ENCODE results near the gene RNF212B.
"Not testable (repeated sequence)": the region's sequence is repeated elsewhere in the genome, so short reads cannot be mapped to it uniquely, and the experiment has no call there.

RNF212B gene, protein sequence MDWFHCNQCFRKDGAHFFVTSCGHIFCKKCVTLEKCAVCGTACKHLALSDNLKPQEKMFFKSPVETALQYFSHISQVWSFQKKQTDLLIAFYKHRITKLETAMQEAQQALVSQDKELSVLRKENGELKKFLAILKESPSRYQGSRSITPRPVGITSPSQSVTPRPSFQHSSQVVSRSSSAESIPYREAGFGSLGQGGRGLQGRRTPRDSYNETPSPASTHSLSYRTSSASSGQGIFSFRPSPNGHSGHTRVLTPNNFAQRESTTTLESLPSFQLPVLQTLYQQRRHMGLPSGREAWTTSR

DNA sequence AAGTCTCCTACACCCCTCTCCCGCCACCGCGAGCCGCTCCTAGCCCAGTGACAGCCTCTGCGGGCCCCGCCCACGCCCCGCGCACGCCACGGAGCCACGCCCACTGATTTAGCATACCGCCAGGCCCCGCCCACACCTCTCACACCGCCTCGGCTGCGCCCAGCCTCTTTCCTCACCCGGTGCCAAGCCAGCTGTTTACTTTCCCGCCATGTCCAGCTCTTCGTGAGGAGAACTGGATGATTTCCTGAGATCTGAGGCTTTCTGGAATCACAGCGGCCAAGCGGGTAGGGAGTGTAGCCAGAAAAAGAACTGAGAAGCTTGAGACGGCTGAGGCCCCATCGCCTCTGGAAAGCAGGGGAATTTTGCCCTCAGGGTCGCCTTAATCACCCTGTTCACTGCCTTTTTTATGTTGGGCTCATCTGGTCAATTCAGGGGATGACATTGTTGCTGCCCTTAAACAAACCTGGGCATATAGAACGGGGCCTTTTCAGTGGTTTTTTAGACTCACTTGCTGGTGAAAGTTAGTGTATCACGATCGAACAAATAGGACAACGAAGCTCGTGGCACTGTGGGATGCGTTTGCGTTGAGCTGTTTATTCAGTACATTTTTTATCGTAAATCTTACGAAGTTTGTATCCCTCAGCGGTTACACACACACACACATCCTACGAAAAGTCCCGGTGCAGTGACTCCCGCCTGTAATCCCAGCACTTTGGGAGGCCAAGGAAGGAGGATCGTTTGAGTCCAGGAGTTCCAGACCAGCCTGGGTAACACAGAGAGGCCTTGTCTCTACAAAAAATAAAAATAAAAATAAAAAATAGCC lies at the start of gene RNF212B:
Gene RNF212B (plus strand): TSS at position 165 of the 823 bp plus-strand sequence. CDS start 2,410 bp downstream, outside the sequence.
- peak; percentile 79 for DNase-seq (ENCODE audit: low read depth)

DNA sequence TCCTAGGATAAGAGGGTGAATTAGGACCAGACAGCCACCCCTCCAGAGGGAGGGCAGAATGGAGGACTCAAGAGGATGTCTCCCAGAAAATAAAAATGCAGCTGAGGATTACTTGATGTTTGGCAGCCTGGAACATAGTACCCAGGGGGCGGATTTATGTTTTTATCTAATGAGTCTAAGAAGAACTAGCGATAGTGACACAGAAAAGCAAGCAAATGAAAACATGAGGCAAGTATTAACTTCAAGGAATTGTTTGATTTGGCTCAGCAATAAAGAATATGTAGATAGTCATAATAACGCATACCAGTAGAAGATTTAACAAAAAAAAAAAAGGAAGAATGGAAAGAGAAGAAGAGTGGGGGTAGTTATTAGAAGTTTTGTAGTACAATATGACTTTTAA lies 44.3 kb upstream of the RNF212B start:
- DNase-seq (ENCODE audit: low read depth), result no peak

DNA sequence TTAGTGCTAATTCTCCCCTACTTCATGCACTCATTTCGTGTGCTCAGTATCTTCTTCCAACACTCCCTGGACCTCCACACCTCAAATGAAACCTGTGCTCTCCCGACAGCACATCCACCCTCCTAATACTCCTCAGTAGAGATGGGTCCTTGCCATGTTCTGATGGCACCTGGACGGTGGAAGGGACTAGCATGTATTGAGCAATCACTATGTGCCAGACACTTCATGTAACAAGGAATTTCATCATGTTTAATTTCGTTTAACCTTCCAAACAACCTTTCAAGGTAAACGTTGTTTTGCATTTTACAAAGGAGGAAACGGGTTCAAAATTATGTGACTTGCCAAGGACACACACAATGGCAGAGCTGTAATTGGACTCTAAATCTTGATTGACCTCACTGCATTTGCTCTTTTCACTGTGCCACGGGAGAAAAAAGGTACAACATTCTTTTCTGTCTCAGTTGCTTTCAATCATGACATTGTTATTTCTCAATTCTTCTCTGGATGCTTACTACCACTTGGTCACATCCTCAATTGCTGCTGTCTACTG lies 42.1 kb upstream of the RNF212B start:
- DNase-seq (ENCODE audit: low read depth), result no peak

DNA sequence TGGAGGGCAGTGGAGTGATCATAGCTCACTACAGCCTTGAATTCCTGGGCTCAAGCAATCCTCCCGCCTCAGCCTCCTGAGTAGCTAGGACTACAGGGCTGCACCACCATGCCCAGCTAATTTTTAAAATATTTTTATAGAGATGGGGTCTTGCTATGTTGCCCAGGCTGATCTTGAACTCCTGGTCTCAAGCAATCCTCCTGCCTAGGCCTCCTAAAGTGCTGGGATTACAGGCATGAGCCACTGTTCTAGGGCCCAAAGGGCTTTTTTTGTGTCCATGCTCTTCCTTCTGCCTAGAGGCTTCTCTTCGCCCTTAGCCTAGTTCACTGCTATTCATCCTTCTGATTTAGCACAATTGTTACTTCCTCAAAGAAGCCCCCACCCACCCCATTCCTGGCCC lies 41.2 kb upstream of the RNF212B start:
- not testable (repeated sequence) for DNase-seq (ENCODE audit: low read depth)

DNA sequence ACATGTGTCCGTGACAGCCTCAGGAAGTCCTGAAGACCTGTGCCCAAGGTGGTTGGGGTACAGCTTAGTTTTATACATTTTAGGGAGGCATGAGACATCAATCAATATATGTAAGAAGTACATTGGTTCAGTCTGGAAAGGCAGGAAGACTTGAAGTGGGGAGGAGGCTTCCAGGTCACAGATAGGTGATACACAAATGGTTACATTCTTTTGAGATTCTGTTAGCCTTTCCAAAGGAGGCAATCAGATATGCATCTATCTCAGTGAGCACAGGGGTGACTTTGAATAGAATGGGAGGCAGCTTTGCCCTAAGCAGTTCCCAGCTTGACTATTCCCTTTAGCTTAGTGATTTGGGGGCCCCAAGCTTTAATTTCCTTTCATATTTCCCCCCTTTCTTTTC lies 38.6 kb upstream of the RNF212B start:
- DNase-seq (ENCODE audit: low read depth), result not testable (repeated sequence)

DNA sequence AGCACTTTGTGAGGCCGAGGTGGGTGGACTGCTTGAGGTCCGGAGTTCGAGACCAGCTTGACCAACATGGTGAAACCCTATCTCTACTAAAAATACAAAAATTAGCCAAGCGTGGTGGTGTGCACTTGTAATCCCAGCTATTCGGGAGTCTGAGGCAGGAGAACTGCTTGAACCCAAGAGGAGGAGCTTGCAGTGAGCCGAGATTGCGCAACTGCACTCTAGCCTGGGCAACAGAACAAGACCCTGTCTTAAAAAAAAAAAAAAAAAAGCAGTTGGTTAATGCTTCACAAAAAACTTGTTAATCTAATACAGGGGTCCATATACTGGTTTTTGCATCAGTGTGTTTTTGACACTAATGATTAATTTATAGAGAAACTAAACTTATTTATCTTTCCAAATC lies 35.7 kb upstream of the RNF212B start:
- DNase-seq (ENCODE audit: low read depth), result no peak

DNA sequence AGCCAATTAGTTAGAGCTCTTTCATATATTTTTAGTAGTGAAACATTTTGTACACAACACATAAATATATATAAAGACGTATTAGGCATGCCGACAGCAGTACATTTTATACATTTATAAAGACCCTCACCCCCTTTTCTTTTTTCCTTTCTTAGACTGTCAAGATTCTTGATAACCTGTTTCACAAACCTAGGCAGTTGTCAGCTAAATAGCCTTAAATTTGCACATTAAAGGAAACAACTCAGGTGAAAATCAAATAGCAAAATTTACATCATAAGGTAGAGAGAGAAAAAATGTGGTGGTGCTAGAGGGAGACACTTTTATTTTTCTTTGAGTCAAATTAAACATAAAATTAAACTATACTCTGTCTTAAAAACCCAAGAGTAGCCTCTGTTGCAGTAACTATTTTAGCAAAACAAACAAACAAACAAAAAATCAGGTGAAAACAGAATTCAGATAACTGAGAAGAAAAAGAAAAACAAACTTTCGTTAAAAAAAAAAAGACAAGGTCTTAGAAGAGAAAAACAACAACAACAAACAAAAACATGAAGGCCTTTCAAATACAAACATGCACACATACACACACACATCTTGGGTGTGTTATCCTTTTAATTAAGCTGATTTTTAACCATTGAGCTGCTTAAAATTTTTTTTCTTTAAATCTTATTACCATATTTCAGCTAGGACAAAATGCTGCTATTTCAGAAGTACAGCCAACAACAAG lies 31.2 kb upstream of the RNF212B start:
- DNase-seq (ENCODE audit: low read depth), result no peak

DNA sequence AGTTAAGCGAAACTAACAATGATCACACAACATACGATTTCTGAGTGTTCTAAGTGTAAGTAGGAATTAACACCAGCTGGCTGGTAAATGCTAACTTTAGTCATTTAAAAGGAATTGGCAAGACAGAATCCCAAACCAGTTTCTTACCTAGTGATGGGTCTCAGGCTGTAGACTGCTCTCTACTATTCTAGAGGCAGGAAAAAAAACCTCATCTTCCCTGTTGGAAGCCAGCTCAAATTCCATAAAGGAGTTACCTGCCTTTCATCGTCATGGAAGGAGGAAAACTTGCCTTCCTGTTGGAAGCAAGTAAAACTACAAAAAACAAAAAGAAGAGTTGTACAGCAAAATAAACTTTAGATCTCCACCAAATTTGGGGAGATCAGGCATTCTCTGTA lies 30.6 kb upstream of the RNF212B start:
- DNase-seq (ENCODE audit: low read depth), result no peak

DNA sequence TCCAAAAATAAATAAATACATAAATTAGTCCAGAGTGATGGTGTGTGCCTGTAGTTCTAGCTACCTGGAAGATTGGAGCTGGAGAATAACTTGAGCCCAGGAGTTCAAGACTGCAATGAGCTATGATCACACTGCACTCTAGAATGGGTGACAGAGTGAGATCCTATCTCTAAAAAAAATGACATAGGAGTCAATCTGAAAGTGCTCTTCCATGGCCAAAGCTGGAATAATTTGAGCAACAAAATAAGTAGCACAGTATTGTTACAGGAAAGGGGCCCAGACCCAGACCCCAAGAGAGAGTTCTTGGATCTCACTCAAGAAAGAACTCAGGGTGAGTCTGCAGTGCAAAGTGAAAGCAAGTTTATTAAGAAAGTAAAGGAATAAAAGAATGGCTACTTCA lies 29.4 kb upstream of the RNF212B start:
- no peak for DNase-seq (ENCODE audit: low read depth)

DNA sequence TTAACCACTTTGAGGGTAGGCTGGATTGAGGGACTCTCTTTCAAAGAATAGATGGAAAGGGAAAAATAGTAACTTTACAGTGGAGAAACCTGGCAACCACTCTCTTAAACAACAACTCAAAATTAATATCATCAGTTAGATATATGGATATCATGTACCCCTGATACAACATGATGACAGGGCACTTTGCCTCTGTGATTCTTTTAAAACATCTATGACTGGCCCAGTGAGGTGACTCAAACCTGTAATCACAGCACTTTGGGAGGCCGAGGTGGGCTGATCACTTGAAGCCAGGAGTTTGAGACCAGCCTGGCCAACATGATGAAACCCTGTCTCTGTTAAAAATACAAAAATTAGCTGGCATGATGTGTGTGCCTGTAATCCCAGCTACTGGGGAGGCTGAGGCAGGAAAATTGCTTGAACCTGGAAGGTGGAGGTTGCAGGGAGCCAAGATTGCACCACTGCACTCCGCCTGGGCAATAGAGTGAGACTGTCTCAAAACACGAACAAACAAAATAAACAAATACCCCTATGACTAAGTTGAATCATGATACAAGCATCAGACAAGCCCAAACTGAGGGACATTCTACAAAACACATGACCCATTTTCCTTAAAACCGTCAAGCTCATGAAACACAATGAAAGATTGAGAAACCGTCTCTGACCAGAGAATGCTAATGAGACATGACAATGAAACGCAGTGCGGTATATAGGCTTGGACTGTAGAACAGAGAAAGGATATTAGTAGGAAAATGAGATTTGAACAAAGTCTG lies 27.9 kb upstream of the RNF212B start:
- DNase-seq (ENCODE audit: low read depth), result no peak

DNA sequence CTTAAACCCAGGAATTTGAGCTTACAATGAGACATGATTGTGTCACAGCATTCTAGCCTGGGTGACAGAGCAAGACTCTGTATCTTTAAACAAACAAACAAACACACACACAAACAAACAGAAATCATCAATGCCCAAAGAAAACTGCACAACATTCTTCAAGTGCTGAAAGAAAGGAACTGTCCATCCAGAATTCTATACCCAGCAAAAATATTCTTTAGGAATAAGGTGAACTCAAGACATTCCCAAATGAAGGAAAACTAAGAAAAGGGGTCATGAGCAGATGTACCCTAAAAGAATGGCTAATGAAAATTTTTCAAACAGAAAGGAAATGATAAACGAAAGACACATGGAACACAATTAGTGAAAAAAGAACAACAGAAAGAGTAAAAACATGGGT lies 22.3 kb upstream of the RNF212B start:
- DNase-seq (ENCODE audit: low read depth), result no peak

DNA sequence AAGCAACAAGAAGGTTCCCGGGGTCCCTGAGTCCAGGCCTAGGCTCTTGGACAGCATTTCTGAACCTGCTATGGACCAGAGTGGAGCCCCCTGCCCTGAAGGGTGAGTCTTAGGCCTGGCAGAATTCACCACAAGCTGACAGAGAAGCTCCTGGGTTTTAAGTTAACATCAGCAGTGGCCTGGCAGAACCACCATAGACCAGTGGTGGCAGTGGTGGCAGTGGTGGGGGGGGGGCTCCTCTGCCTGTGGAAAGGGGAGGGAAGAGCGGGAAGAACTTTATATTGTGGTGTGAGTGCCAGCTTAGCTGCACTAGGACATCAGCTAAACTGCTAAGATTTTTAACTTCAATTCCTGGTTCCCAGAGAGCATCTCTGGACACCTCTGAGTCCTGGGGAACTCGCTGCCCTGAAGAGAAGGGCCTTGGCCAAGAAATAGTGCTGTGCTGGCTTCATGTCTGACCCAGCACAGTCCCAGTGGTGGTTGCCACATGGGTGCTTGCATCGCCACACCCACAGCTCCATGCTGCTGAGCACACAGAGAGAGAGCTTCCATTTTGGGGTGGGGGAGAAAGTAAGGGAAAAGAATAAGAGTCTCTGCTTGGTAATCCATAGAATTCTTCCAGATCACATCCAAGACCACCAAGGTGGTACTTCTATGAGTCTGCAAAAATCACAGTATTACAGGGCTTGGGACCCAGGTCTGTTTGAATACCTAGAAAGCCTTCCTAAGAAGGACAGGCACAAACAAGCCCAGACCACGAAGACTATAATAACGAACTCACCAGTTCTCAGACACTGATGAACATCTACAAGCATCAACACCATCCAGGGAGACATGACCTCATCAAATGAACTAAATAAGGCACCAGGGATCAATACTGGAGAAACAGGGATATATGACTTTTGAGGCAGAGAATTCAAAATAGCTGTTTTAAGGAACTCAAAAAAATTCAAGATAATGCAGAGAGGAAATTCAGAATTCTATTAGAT lies 20.4 kb upstream of the RNF212B start:
- DNase-seq (ENCODE audit: low read depth), result no peak

DNA sequence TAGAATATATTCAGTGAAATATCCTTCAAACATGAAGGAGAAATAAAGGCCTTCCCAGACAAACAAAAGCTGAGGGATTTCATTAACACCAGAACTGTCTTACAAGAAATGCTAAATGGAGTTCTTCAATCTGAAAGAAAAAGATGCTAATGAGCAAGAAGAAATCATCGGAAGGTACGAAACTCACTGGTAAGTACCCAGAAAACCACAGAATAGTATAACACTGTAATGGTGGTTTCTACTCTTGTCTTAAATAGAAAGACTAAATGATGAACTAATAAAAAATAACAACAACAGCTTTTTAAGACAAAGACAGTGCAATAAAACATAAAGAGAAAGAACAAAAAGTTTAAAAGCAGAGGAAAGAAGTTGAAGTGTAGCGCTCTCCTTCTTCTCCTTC lies 18.7 kb upstream of the RNF212B start:
- no peak for DNase-seq (ENCODE audit: low read depth)

DNA sequence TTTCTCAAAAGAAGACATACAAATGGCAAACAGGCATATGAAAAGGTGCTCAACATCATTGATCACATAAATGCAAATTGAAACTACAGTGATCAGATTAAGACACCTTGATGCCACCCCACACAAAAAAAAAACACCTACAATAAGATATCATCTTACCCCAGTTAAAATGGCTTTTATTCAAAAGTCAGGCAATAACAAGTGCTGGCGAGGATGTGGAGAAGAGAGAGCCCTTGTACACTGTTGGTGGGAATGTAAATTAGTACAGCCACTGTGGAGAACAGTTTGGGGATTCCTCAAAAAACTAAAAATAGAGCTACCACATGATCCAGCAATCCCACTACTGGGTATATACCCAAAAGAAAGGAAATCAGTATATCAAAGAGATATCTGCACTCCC lies 12.8 kb upstream of the RNF212B start:
- not testable (repeated sequence) for DNase-seq (ENCODE audit: low read depth)

DNA sequence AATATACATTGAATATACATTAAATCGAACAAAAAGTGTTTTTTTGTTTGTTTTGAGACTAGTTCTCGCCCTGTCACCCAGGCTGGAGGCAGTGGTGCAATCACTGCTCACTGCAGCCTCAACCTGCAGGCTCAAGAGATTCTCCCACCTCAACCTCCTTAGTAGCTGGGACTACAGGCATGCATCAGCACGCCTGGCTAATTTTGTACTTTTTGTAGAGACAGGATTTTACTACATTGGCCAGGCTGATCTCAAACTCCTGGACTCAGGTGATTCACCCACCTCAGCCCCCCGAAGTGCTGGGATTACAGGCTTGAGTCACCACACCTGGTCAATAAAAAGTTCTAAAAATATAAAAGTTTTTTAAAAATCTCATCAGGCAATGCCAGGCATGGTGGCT lies 10.2 kb upstream of the RNF212B start:
- no peak for DNase-seq (ENCODE audit: low read depth)

DNA sequence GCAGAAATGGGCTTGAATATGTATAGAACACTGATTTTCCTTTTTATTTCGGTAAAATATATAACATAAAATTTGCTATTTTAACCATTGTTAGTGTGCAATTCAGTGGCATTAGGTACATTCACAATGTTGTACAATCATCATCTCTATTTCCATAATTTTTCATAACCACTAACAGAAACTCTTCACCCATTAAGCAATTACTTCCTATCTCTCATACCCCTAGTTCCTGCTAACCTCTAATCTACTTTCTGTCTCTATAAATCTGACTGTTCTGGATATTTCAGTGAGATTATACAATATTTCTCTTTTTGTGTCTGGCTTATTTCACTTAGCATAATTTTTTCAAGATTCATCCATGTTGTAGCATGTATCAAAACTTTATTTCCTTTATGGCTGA lies 8.9 kb upstream of the RNF212B start:
- DNase-seq (ENCODE audit: low read depth), result no peak

DNA sequence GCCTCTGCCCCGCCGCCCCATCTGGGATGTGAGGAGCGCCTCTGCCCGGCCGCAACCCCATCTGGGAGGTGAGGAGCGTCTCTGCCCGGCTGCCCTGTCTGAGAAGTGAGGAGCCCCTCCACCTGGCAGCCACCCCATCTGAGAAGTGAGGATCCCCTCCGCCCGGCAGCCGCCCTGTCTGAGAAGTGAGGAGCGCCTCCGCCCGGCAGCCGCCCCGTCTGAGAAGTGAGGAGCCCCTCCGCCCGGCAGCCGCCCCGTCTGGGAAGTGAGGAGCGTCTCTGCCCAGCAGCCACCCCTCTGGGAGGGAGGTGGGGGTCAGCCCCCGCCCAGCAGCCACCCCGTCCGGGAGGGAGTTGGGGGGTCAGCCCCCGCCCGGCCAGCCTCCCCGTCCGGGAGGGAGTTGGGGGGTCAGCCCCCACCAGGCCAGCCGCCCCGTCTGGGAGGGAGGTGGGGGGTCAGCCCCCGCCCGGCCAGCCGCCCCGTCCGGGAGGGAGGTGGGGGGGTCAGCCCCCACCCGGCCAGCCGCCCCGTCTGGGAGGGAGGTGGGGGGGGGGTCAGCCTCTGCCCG lies 5.4 kb upstream of the RNF212B start:
- DNase-seq (ENCODE audit: low read depth), result not testable (repeated sequence)

DNA sequence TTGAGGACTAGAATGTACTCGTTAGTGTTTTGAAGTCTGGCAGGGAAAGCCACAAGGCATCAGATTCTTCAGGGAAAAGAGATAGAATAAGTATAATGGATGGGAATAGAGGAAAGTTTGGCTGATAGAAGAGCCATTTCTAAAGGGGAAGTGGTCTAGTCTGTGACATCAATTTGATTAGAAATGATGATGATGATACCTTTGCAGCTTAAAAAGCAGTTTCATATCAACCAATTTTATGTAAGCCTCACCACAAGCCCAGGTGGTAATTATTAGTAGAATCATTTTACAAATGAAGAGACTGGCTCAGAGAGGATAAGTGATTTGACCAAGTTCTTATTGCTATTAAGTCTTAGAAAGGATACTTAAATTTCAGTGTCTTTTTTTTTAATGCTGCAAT lies 2.9 kb downstream of the RNF212B start:
- DNase-seq (ENCODE audit: low read depth), result no peak

DNA sequence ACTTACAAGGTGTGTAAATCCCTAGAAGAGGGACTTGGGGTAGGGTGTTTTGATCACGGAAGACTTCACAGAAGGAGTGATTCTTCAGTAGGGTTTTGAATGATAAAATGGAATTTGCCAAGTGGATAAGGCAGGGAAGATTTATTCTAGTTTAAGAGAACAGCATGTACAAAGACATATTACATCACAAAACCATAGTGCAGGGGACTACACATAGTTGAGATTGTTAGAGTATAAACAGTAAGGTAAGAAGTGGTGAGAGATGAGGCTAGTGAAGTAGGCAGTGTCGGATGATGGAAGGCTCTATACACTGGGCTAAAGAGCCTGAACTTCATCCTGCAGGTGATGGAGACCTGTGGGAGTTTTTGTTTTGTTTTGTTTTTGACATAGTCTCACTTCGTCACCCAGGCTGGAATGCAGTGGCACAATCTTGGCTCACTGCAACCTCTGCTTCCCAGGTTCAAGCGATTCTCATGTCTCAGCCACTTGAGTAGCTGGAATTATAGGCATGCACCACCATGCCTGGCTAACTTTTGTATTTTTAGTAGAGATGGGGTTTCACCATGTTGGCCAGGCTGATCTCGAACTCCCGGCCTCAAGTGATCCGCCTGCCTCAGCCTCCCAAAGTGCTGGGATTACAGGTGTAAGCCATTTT lies 3.5 kb downstream of the RNF212B start:
- not testable (repeated sequence) for DNase-seq (ENCODE audit: low read depth)

DNA sequence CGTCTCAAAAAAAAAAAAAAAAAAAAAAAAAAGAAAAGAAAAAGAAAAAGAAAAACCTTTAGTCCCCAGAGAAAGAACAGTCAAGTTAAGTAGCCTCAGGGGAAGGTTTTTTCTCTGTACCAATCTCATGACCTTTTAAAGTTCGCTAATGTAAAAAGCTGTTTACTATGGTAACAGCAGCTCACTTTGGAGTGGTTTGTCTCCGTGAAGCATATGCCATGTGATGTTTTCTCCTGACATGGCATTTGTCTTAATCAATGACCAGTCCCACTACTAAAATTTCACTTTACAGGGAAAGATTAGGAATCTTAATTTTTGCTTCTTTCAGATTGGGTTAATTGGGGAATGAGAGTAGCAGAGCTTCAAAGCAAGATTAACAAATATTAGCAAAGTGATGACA lies 4.3 kb downstream of the RNF212B start:
- DNase-seq (ENCODE audit: low read depth), result no peak
